Calu3 (cell line): Measurements from ENCODE around the gene SORCS3. TPM values are rescaled to one million over a fixed set of nuclear protein-coding genes. Genes with fewer than 3 reads are reported as not detected.

ENCODE experiments used
- BruUV-seq: library from RNA; stranded (reverse); fragments of 400-500 nt; replicated peaks from 2 replicates; lab custom pipeline; 2021; lab: Mats Ljungman, UMichigan
- CTCF ChIA-PET: fragments of 300-600 bp; sonication (Branson Sonifier 250); formaldehyde crosslinking; loops from one replicate; lab custom pipeline; 2022; ENCODE audit warnings: antibody characterized with exemption; lab: Charles Lee
- DNase-seq: peaks from one replicate; pipeline ENCODE4 v3.0.0; 2022
- H3K27ac Mint-ChIP-seq: one replicate; pipeline ENCODE4 v1.8.0; 2022; ENCODE audit warnings: mixed read lengths; ENCODE audit not compliant: unreplicated experiment
- H3K27me3 Mint-ChIP-seq: one replicate; pipeline ENCODE4 v1.8.0; 2022; ENCODE audit warnings: mixed read lengths; ENCODE audit not compliant: unreplicated experiment
- H3K36me3 Mint-ChIP-seq: one replicate; pipeline ENCODE4 v1.8.0; 2022; ENCODE audit warnings: mild to moderate bottlenecking, moderate library complexity, mixed read lengths; ENCODE audit not compliant: insufficient read depth, unreplicated experiment
- H3K4me1 Mint-ChIP-seq: one replicate; pipeline ENCODE4 v1.8.0; 2022; ENCODE audit warnings: mild to moderate bottlenecking, low read depth, mixed read lengths; ENCODE audit not compliant: unreplicated experiment
- H3K4me3 Mint-ChIP-seq: one replicate; pipeline ENCODE4 v1.8.0; 2022; ENCODE audit warnings: mild to moderate bottlenecking, low read depth, moderate library complexity, mixed read lengths; ENCODE audit not compliant: unreplicated experiment
- H3K9me3 Mint-ChIP-seq: one replicate; pipeline ENCODE4 v1.8.0; 2022; ENCODE audit warnings: low read depth, mixed read lengths; ENCODE audit not compliant: unreplicated experiment
- CTCF ChIP-seq: fragments of 200-600 bp; IDR thresholded peaks from one replicate; pipeline ENCODE4 v1.8.0; 2022; ENCODE audit warnings: antibody characterized with exemption; ENCODE audit not compliant: unreplicated experiment
- intact Hi-C: fragments of 100-400 bp; cut with micrococcal nuclease; formaldehyde crosslinking; loops from one replicate; pipeline ENCODE4 v1.10.0; 2022; ENCODE audit not compliant: unreplicated experiment
- total RNA-seq: library from RNA; stranded (reverse); gene quantifications from 2 replicates; pipeline ENCODE4 v1.2.3, GENCODE V29; 2022

Gene SORCS3
- total RNA-seq, 1 experiment from 2014 or later: not detected

- Mint-ChIP-seq H3K27me3 (no peaks in the 10 kb centered on the region), H3K27ac (no peak overlapping the region), H3K4me3 (no peak overlapping the region), H3K36me3 (no peaks in the 10 kb centered on the region), H3K4me1 (no peaks in the 10 kb centered on the region), H3K9me3 (no peaks in the 10 kb centered on the region)
- intact Hi-C loops: no loop called here
- CTCF ChIA-PET: no interaction called here
- no peak for DNase-seq
- BruUV-seq: no TSS peak
- no peak for TF ChIP-seq CTCF
Measured at GRCh38 chr10:105073999-105074398, 432.9 kb downstream of the SORCS3 start.

- no peak for DNase-seq
- Mint-ChIP-seq H3K4me3 (no peak overlapping the region), H3K27ac (no peak overlapping the region), H3K9me3 (no peaks in the 10 kb centered on the region), H3K36me3 (no peaks in the 10 kb centered on the region), H3K4me1 (no peaks in the 10 kb centered on the region), H3K27me3 (no peaks in the 10 kb centered on the region)
- no peak for TF ChIP-seq CTCF
- intact Hi-C loops: no loop called here
- CTCF ChIA-PET: no interaction called here
- no TSS peak for BruUV-seq
Measured at GRCh38 chr10:105075031-105075430, 433.9 kb downstream of the SORCS3 start.

- TF ChIP-seq CTCF: no peak
- H3K4me1 Mint-ChIP-seq: no peaks in the 10 kb centered on the region
- CTCF ChIA-PET: no interaction called here
- H3K9me3 Mint-ChIP-seq: no peaks in the 10 kb centered on the region
- intact Hi-C loops: no loop called here
- H3K4me3 Mint-ChIP-seq: no peak overlapping the region
- no peaks in the 10 kb centered on the region for H3K27me3 Mint-ChIP-seq
- DNase-seq: no peak
- no TSS peak for BruUV-seq
- no peaks in the 10 kb centered on the region for H3K36me3 Mint-ChIP-seq
- no peak overlapping the region for H3K27ac Mint-ChIP-seq
Measured at GRCh38 chr10:105085980-105086379, 444.9 kb downstream of the SORCS3 start.

- no peaks in the 10 kb centered on the region for H3K36me3 Mint-ChIP-seq
- intact Hi-C loops: no loop called here
- CTCF ChIA-PET: no interaction called here
- H3K4me1 Mint-ChIP-seq: no peaks in the 10 kb centered on the region
- H3K4me3 Mint-ChIP-seq: no peak overlapping the region
- no TSS peak for BruUV-seq
- no peak for TF ChIP-seq CTCF
- no peak overlapping the region for H3K27ac Mint-ChIP-seq
- no peaks in the 10 kb centered on the region for H3K27me3 Mint-ChIP-seq
- H3K9me3 Mint-ChIP-seq: no peaks in the 10 kb centered on the region
- no peak for DNase-seq
Measured at GRCh38 chr10:105094048-105094447, 453.0 kb downstream of the SORCS3 start.
